ENCODE data around the gene CBLB. TPM values are rescaled to one million over a fixed set of nuclear protein-coding genes. Genes with fewer than 3 reads are reported as not detected.

Gene CBLB
- total and polyA plus RNA-seq, 2 of the 4 experiments (the other 2 are of a cell fraction), result 10.1 to 20.1 TPM

DNA sequence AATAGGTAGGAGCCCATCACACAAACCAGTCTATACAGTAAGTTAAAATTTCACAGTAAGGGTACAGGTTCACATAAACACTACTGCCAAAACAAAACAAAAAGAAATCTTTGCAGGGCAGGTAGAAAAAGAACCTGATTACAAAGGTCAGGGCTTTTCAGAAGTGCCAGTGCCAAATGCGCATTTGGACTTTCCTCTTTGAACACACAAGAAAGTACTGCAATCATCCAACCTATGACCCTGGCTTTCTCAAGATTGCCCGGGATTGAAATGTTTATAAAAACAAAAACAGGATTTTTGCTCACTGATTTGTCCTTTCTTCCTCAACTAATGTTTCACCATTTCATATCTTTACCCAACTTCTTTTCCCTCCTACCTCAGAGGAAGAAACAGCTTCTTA lies 47.4 kb downstream of the CBLB start:
- no peak for DNase-seq
- Histone ChIP-seq H3K9me1 (ENCODE audit: insufficient read depth, low read length) (peaks cover 11% of the 10 kb centered on the region), H3K27ac (ENCODE audit: insufficient read depth, low read length) (no peak overlapping the region), H3K9me3 (ENCODE audit: control insufficient read depth, insufficient read depth, low read length) (no peaks in the 10 kb centered on the region), H3K18ac (ENCODE audit: low read depth, low read length) (no peak overlapping the region; the same call in 1 of the 2 replicates), H2BK20ac (ENCODE audit: low read depth, low read length) (no peak overlapping the region; the same call in 1 of the 2 replicates), H3K9ac (ENCODE audit: low read depth, low read length) (no peak overlapping the region), H4K5ac (ENCODE audit: low read depth, low read length) (no peak overlapping the region), H4K8ac (ENCODE audit: low read depth in 2 of 2, low read length in 2 of 2) (no peak overlapping the region), H3K36me3 (ENCODE audit: control insufficient read depth, insufficient read depth, low read length) (no peaks in the 10 kb centered on the region), H2BK15ac (ENCODE audit: low read depth, low read length) (no peak overlapping the region), H4K20me1 (ENCODE audit: insufficient read depth, low read length) (peaks cover 8% of the 10 kb centered on the region; the same call in 1 of the 2 replicates), H3K4me3 (ENCODE audit: insufficient read depth, low read depth, low read length) (no peak overlapping the region), H3K14ac (replicated peaks; ENCODE audit: low read depth, low read length) (peak overlapping the region; percentile 33; the same call in 1 of the 2 replicates), H3K27me3 (ENCODE audit: control insufficient read depth, insufficient read depth, low read length) (no peaks in the 10 kb centered on the region), H3K79me1 (ENCODE audit: low read depth in 1 of 2, low read length in 2 of 2) (peaks cover 14 to 30% of the 10 kb centered on the region in 2 experiments), H2AK9ac (replicated peaks; ENCODE audit: low read depth, low read length, poor library complexity) (no peak overlapping the region), H2AFZ (replicated peaks; ENCODE audit: low read length, poor library complexity) (no peak overlapping the region), H2AK5ac (ENCODE audit: low read depth, low read length) (no peak overlapping the region), H2BK5ac (ENCODE audit: low read depth, low read length, poor library complexity, severe bottlenecking) (no peak overlapping the region), H3K56ac (ENCODE audit: extremely low read depth, insufficient read depth, low read length) (no peak overlapping the region), H4K91ac (ENCODE audit: insufficient read depth, low read depth, low read length) (no peak overlapping the region), H2BK120ac (ENCODE audit: low read depth, low read length) (no peak overlapping the region), H3K4me2 (ENCODE audit: low read depth, low read length) (peak overlapping the region; percentile 21; the same call in 1 of the 2 replicates), H3K4me1 (ENCODE audit: control insufficient read depth, insufficient read depth, low read length) (peaks cover 15% of the 10 kb centered on the region), H3K23ac (ENCODE audit: low read depth, low read length) (no peak overlapping the region), H3K4ac (ENCODE audit: low read depth, low read length) (no peak overlapping the region)
- TF ChIP-seq CHD1 (IDR thresholded peaks at IDR 0.05; ENCODE audit: low read depth, low read length) (no peak), MXI1 (IDR thresholded peaks at IDR 0.05; ENCODE audit: borderline replicate concordance, low read depth, low read length) (no peak), SMC3 (IDR thresholded peaks at IDR 0.05; ENCODE audit: low read depth, low read length) (no peak), FOS (IDR thresholded peaks at IDR 0.05; ENCODE audit: low read depth, low read length) (no peak), RAD21 (IDR thresholded peaks at IDR 0.05; ENCODE audit: low read length) (no peak), RFX5 (IDR thresholded peaks at IDR 0.05; ENCODE audit: low read depth, low read length) (no peak), NFE2L2 (IDR thresholded peaks at IDR 0.05; ENCODE audit: low read depth, low read length) (no peak), CEBPB (IDR thresholded peaks at IDR 0.05; ENCODE audit: low read depth, low read length) (no peak), RCOR1 (IDR thresholded peaks at IDR 0.05; ENCODE audit: insufficient replicate concordance, low read length) (no peak), MAFK (IDR thresholded peaks at IDR 0.05; ENCODE audit: low read depth, low read length) (no peak), MAZ (IDR thresholded peaks at IDR 0.05; ENCODE audit: borderline replicate concordance, low read depth, low read length) (no peak), BHLHE40 (IDR thresholded peaks at IDR 0.05; ENCODE audit: low read depth, low read length) (no peak), POLR2A (IDR thresholded peaks at IDR 0.05; ENCODE audit: low read depth, low read length) (no peak)
- TF ChIP-seq, protein P1, sequence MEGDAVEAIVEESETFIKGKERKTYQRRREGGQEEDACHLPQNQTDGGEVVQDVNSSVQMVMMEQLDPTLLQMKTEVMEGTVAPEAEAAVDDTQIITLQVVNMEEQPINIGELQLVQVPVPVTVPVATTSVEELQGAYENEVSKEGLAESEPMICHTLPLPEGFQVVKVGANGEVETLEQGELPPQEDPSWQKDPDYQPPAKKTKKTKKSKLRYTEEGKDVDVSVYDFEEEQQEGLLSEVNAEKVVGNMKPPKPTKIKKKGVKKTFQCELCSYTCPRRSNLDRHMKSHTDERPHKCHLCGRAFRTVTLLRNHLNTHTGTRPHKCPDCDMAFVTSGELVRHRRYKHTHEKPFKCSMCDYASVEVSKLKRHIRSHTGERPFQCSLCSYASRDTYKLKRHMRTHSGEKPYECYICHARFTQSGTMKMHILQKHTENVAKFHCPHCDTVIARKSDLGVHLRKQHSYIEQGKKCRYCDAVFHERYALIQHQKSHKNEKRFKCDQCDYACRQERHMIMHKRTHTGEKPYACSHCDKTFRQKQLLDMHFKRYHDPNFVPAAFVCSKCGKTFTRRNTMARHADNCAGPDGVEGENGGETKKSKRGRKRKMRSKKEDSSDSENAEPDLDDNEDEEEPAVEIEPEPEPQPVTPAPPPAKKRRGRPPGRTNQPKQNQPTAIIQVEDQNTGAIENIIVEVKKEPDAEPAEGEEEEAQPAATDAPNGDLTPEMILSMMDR (conservative IDR thresholded peaks at IDR 0.05; ENCODE audit: low read depth, low read length), result no peak
- TF ChIP-seq, protein P2, sequence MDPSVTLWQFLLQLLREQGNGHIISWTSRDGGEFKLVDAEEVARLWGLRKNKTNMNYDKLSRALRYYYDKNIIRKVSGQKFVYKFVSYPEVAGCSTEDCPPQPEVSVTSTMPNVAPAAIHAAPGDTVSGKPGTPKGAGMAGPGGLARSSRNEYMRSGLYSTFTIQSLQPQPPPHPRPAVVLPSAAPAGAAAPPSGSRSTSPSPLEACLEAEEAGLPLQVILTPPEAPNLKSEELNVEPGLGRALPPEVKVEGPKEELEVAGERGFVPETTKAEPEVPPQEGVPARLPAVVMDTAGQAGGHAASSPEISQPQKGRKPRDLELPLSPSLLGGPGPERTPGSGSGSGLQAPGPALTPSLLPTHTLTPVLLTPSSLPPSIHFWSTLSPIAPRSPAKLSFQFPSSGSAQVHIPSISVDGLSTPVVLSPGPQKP (IDR thresholded peaks at IDR 0.05; ENCODE audit: borderline replicate concordance, low read depth, low read length), result no peak
- TF ChIP-seq, protein P3, sequence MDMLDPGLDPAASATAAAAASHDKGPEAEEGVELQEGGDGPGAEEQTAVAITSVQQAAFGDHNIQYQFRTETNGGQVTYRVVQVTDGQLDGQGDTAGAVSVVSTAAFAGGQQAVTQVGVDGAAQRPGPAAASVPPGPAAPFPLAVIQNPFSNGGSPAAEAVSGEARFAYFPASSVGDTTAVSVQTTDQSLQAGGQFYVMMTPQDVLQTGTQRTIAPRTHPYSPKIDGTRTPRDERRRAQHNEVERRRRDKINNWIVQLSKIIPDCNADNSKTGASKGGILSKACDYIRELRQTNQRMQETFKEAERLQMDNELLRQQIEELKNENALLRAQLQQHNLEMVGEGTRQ (IDR thresholded peaks at IDR 0.05; ENCODE audit: low read depth, low read length), result no peak
- ChIA-PET POLR2A (ENCODE audit: unreplicated experiment) (no interaction called here), CTCF (no interaction called here)
- WGBS, 2 experiments (ENCODE audit: extremely low coverage in 2 of 2, insufficient read length in 1 of 2), result no CpG with 5 or more reads among the region's 2 CpGs
- no TSS peak for BruUV-seq (replicated peaks)
- no peak for ATAC-seq (ENCODE audit: low read depth)
- dilution Hi-C loops (cut with HindIII; ENCODE audit: low sequenced_read_pairs, unreplicated experiment), result no loop called here
- intact Hi-C loops (cut with micrococcal nuclease), result no loop called here
- in situ Hi-C loops (cut with MboI; ENCODE audit: low sequenced_read_pairs), result no loop called here
